ENCODE results near the gene MYBPC2.

The MYBPC2 gene

GRCh38 chr19:50512112-50512998 lies 79.7 kb downstream of the MYBPC2 start:
- TF ChIP-seq, protein P1, sequence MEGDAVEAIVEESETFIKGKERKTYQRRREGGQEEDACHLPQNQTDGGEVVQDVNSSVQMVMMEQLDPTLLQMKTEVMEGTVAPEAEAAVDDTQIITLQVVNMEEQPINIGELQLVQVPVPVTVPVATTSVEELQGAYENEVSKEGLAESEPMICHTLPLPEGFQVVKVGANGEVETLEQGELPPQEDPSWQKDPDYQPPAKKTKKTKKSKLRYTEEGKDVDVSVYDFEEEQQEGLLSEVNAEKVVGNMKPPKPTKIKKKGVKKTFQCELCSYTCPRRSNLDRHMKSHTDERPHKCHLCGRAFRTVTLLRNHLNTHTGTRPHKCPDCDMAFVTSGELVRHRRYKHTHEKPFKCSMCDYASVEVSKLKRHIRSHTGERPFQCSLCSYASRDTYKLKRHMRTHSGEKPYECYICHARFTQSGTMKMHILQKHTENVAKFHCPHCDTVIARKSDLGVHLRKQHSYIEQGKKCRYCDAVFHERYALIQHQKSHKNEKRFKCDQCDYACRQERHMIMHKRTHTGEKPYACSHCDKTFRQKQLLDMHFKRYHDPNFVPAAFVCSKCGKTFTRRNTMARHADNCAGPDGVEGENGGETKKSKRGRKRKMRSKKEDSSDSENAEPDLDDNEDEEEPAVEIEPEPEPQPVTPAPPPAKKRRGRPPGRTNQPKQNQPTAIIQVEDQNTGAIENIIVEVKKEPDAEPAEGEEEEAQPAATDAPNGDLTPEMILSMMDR (IDR thresholded peaks at IDR 0.05): no peak
- DNase-seq: peak in 1 of 2 donors; percentile 64
- Histone ChIP-seq H3K36me3 (peaks cover 0 to 4% (median 0%) of the 10 kb centered on the region in 3 donors), H3K27ac (peak overlapping the region; percentile 83 to 84), H3K4me1 (peaks cover 0 to 16% (median 13%) of the 10 kb centered on the region in 4 donors), H3K4me3 (peak overlapping the region in 1 of 2 donors; percentile 79), H3K9me3 (no peaks in the 10 kb centered on the region), H3K27me3 (no peaks in the 10 kb centered on the region)
- intact Hi-C loops (cut with DNase I; ENCODE audit: low total_unique reads): no loop called here

DNA sequence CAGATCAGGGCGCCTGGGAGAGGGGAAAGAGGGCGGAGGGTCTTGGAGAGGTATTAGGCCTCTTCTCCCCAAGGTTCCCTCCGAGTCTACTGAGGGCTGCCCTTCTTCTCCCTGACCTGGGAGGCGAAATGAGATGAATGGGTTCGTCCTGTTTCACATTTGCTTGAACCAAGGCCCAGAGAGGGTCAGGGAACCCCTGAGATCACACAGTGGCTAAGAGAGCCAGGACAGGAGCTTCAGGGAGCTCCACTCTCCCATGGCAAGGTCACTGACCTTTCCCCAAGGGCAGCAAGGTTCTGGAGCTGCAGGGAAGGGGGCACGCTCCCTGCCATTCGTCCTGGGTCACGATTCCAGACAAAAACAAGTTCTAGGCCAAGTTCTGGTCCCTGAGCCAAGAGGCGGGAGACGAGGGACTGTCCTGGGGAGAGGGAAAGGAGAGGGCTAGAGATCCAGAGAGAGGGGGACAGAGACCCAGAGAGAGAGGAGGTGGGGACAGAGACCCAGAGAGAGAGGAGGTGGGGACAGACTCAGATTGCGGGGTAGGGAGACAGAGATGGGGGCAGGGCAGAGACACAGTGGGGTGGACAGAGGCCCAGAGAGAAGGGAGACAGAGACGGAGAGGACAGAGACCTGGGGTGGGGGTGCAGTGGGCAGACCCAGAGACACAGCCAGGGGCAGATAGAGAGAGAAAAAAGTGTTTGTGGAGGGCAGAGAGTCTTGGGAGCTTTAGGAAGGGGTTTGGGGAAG lies 80.5 kb downstream of the MYBPC2 start:
- Histone ChIP-seq H3K27ac (peak overlapping the region in 1 of 2 donors; percentile 13), H3K4me1 (peaks cover 0 to 16% (median 13%) of the 10 kb centered on the region in 4 donors), H3K36me3 (peaks cover 5 to 12% (median 5%) of the 10 kb centered on the region in 3 donors), H3K27me3 (no peaks in the 10 kb centered on the region), H3K9me3 (no peaks in the 10 kb centered on the region), H3K4me3 (no peak overlapping the region)
- intact Hi-C loops (cut with DNase I; ENCODE audit: low total_unique reads): no loop called here
- TF ChIP-seq, protein P1 (IDR thresholded peaks at IDR 0.05): no peak
- no peak for DNase-seq

DNA sequence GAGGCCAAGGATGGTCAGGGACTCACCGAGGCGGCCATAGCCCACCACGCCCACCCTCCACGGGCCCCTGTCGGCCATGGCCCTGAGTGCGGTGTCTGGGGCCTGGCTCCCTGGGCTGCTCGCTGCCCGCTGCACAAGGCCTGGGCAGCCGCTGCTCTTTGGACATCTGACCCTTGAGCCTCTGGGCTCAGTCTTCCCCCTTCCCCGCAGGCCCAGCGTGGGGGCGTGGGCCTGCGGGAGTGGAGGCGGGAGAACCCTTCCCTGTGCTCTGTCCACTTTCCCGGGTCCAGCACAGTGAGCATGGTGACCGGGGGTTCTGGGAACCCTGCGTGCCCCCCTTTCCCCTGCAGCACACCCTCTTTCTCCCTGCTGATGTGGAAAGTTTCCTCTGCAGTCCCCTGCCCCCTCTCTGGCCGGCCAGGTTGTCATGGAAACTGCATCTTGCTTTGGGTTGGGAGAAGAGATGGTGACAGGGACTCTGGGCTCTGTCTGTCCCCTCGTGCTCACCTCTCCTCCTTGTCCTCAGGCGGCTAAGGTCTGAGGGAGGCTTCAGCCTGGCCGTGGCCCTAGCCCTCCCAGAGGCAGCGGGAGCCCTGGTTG lies 81.2 kb downstream of the MYBPC2 start, which contains the start of gene ASPDH:
ASPDH (minus strand) TSS at position 168 of the 600 bp plus-strand sequence; CDS start at position 78, 90 bp downstream.
- DNase-seq: no peak
- Histone ChIP-seq H3K27ac (peak within 1 kb of the TSS in 1 of 2 donors; percentile 13), H3K9me3 (no peaks in the 10 kb centered on the region), H3K36me3 (peaks cover 8 to 19% (median 10%) of the 10 kb centered on the region in 3 donors), H3K27me3 (no peaks in the 10 kb centered on the region), H3K4me3 (no peak within 1 kb of the TSS), H3K4me1 (peaks cover 0 to 16% (median 13%) of the 10 kb centered on the region in 4 donors)
- TF ChIP-seq, protein P1 (IDR thresholded peaks at IDR 0.05): no peak
- intact Hi-C loops (cut with DNase I; ENCODE audit: low total_unique reads): no loop called here

- intact Hi-C loops (cut with DNase I; ENCODE audit: low total_unique reads): no loop called here
- no peak for DNase-seq
- TF ChIP-seq, protein P1 (IDR thresholded peaks at IDR 0.05): no peak
Observed at GRCh38 chr19:50514346-50515167, 81.9 kb downstream of the MYBPC2 start.

More at GRCh38 chr19:50514346-50515167, 81.9 kb downstream of the MYBPC2 start:
- Histone ChIP-seq H3K4me3 (no peak overlapping the region), H3K27ac (no peak overlapping the region), H3K9me3 (no peaks in the 10 kb centered on the region), H3K27me3 (no peaks in the 10 kb centered on the region), H3K36me3 (peaks cover 8 to 19% (median 11%) of the 10 kb centered on the region in 3 donors), H3K4me1 (peaks cover 0 to 15% (median 12%) of the 10 kb centered on the region in 4 donors)

Measured in tibial artery (tissue), 4 donors.